HG03159 (cell line): ENCODE results near the gene PIKFYVE.
"Not testable (repeated sequence)": the region's sequence is repeated elsewhere in the genome, so short reads cannot be mapped to it uniquely, and the experiment has no call there.

Source experiments
- ATAC-seq: cut with Tn5 transposase; IDR thresholded peaks from one replicate; pipeline ENCODE4 v1.9.1; 2021; ENCODE audit warnings: mild to moderate bottlenecking, moderate library complexity; ENCODE audit not compliant: unreplicated experiment

PIKFYVE gene

DNA sequence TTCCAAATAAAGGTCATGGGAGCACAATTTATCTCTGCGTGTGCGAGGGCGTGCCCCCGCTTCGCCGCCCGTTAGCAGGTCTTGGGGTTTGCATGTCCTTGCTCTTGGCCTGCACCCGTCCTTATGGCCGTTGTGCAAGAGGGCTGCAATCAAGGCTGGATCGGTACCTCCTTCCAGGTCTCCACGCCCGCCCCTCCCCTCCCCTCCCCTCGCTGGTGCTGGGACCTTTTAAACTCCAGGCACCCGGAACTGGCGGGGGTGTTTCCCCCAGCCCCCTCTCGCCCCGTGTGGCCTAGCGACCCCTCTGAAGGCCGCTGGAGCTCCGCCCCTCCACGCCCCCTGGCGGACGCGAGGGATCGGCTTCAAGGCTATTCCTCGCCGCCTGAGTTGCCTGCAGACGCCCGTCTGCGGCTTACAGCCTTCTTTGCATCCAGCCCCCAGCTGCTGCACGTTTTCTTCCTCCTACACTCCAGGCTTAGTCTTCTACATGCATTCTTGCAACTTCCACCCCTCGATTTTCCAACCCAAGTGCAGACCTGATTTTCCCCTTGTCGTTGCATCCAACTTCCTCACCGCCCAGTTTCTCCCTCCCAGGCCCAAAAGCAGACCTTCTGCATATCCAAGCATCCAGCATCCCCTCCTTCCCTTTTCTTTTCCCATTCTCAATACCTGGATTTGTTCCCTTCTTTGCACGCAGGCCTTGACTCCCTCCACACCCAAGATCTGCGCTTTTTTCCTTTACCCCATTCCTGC is 11.8 kb upstream of the PIKFYVE start:
- peak; percentile 67 for ATAC-seq

DNA sequence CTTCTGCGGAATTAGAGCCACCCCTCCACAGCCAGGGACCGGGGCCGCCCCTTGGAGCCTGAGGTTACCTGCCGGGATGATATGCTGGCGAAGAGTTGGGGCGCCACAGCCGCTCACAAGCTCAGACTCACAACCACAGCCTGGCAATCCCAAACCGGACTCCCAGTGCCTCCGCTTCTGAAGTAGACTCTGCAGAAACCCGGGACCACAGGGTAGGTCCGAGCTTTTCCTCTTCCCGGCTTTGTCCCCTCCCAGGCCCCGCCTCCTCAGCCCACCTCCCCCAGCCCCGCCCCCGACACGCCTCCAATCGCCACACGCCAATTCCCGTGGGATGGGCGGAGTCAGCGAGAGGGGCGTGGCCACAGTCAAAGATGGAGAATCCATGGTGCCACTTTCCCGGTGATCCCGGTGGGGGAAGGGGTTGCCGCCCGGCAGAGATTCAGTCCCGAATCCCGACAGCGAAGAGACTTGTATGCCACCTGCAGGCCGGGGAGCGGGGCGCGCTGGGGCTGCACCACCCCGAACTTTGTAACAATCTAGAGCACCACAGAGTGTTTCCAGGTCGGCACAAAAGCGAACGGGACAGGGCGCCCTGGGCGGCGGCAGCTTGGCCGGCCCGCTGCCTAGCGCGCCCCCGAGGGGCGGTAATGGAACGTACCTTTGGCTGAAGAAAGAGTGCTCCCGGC is 11.0 kb upstream of the PIKFYVE start, which contains the start of gene IDH1:
TSS of gene IDH1 (minus strand) at position 201 of the 686 bp plus-strand sequence. CDS start 3,520 bp downstream, outside the sequence.
- ATAC-seq = peak; percentile 65

DNA sequence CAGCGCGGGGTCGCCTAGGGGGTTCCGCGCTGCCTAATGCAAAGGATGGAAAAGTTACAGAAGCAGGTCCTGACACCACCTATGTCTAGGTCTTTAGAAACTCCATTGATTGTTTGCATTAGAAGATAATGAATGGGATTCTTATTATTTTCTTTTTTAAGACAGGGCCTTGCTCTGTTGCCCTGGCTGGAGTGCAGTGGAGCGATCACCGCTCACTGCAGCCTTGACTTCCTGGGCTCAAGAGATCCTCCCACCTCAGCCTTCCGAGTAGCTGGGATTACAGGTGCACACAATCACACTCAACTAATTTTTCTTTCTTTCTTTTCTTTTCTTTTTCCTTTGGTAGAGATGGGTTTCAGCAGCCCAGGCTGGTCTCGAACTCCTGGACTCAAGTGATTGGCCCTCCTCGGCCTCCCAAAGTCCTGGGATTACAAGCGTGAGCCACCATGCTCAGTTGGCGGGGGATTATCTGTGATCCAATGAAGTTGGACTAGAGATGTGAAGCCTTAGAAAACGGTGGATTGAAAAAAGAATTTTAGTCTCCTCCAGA is 10.4 kb upstream of the PIKFYVE start:
- peak; percentile 6 for ATAC-seq

DNA sequence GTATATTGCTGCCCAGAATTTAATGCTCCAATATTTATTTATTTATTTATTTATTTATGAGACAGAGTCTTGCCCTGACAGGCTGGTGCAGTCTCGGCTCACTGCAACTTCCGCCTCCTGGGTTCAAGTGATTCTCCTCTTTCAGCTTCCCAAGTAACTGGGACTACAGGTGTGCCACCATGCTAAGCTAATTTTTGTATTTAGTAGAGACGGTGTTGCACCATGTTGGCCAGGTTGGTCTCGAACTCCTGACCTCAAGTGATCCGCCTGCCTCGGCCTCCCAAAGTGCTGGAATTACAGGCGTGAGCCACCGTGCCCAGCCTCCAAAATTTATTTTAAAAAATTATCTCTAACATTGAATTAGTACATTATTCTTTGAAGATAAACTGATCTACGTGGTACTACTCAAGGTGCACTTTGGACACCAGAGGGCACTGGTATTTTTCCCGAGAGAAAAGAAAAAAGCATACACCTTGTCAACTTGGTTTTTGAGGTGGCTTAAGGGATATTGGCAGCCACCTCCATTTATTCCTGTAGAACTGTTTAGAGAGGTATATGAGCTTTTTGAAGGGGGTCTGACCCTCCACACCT is 9.8 kb upstream of the PIKFYVE start:
- ATAC-seq = no peak

DNA sequence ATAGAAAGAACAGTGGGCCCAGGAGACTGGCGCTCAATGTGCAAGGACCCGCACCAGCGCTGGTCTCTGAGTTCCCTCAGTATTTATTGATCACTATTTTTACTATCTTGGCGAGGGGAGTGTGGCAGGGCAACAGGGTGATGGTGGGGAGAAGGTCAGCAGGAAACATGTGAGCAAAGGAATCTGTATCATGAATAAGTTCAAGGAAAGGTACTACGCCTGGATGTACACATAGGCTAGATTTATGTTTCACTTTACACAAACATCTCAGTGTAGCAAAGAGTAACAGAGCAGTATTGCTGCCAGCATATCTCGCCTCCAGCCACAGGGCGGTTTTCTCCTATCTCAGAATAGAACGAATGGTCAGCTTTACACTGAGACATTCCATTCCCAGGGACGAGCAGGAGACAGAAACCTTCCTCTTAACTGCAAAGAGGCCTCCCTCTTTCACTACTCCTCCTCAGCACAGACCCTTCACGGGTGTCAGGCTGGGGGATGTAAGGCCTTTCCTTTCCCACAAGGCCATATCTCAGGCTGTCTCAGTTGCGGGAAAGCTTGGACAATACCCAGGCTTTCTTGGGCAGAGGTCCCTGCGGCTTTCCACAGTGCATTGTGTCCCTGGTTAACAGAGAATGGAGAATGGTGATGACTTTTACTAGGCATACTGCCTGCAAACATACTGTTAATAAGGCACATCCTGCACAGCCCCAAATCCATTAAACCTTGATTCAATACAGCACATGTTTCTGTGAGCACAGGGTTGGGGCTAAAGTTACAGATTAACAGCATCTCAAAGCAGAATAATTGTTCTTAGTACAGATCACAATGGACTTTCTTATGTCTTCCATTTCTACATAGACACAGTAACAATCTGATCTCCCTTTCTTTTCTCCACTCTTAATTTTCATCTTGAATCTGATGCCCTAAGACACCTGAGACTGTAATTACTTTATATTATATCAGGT is 8.9 kb upstream of the PIKFYVE start:
- not testable (repeated sequence) for ATAC-seq

DNA sequence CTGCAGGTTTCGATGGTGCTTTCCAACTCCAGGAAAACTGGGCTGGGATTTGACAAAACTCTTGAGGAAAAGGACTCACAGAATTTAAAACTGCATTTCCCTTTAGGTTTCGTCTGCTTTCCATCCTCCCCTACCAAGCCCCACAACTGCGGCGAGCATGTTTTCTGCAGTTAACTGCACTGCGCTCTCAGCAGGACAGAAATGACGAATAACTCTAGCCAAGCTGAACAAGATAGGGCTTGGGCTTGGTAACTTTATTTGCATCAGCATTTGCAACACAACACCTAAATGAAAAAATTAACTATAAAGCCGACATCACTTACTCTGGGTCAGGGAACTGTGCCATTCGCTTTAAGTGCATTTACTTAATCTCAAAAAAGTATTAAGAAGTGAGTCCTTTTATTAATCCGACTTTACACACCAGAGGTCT is 669 bp upstream of the PIKFYVE start:
- ATAC-seq = peak; percentile 53

DNA sequence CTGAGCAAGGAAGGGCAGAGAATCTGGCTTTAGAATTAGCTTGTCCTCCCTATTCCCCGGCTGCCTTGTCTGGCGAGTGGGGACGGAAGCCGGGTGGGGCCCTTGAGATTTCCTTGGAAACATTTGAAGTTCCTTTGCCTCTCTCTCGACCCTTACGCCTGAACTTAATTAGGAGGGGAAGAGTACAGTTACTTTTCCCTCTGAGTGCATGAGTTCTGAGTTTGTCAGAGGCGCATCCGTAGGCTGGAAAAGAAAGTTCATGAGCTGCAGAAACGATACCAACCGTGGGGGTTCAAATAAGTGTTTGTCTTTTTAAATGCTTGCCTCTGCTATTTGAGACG is 468 bp downstream of the PIKFYVE start:
- ATAC-seq = peak; percentile 10

DNA sequence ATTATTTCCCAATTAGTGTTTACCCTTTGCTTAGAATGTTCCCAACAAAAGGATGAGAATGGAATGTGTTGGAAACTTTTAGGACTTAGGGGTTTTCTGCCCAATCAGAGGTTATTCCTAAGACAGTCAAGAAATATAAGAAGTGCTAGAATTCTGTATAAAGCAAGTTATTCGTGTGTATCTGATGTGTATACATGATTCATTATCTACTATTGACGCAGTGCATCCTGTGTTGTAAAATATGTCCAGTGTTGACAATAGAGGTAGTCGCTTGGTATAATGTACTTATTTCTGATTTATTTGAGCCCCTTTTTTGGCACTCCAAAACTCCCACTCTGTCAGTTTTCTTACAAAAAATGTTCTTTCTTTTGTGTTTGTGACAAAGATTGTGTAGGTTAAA is 881 bp downstream of the PIKFYVE start:
- no peak for ATAC-seq

DNA sequence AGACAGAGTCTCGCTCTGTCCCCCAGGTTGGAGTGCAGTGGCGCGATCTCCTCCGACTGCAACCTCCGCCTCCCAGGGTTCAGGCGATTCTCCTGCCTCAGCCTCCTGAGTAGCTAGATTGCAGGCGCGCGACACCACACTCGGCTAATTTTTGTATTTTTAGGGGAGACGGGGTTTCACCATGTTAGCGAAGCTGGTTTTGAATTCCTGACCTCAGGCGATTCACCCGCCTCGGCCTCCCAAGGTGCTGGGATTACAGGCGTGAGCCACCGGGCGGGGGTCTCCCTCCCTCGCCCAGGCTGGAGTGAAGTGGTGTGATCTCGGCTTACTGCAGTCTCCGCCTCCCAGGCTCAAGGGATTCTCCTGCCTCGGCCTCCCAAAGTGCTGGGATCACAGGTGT is 1.5 kb downstream of the PIKFYVE start:
- ATAC-seq = not testable (repeated sequence)

DNA sequence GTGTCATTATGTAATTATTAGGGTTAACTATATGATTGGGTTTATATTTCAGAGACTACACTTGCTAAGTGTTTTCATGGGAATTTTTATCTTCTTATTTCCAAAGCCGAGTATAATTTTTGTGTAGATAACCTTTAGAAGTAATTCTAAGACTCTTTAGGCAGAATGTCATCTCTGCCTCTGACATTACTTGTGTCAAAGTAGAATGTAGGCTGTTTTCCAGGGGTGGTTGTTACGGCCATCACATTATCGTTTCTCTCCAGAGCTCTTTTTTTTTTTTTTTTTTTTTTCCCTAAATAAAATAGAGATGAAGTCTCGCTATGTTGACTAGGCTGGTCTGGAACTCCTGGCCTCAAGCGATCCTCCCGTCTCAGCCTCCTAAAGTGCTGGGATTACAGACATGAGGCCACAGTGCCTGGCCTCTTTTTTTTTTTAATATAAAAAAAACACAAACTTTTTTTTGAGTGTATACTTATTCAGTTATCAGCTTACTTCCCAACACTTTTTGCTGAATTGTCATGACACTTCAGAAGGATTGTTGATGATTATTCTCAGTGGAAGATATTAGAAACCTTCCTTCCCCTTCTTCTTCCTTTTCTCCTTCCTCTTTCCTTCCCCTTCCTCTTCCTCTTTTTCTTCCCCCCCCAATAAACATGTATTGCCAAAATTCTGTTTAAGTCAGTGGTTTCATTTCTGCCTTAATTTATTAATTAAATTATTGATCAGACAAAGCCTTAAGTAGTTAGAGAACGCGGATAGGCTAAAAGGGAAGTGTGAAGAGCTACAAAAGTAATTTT is 2.3 kb downstream of the PIKFYVE start:
- ATAC-seq = no peak

DNA sequence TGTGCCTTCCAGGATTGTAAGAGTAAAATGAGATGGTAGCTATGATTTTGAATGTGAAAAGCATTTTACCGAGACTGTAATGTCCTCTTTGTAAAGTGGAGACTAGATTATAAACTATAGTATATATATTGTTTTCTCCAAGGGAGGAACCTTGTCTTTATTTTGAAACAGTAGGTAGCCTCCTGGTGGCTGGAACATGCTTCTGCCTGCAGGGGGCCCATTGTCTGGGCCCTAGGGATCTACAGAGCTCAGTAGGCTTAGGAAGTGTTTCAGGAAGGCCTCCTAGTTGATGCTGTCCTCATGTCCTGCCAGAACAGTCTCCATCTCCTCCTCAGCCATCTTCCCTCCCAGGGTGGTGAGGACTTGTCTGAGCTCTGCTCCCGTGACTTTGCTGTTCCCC is 3.0 kb downstream of the PIKFYVE start:
- ATAC-seq = no peak

DNA sequence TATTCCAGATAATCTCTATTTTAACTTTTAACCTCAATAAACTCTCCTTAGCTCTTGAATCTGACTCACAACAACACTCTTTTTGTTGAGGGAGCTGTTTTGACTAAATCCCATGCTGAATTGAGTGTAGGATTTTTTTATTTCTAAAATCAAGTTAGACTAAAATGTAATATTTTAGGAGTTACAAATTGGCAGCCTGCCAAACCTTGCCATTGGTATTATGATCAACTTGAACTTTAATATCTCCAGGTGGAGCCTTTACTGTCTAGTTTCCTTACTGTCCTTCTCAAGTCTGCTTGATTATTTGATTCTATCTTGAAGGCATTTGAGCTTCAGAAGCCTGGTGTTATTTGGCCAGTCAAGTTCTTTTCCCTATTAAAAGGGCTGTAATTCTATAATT is 8.7 kb downstream of the PIKFYVE start:
- no peak for ATAC-seq

DNA sequence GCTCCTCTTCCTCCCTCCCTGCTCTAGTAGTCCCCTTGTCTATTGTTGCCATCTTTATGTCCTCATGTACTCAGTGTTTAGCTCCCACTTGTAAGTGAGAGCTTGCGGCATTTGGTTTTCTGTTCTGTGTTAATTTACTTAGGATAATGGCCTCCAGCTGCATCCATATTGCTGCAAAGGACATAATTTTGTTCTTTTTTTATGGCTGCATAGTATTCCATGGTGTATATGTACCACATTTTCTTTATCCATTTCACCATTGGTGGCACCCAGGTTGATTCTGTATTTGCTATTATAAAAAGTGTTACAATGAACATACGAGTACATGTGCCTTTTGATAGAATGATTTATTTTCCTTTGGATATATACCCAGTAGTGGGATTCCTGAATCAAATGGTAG is 12.5 kb downstream of the PIKFYVE start:
- ATAC-seq = no peak

DNA sequence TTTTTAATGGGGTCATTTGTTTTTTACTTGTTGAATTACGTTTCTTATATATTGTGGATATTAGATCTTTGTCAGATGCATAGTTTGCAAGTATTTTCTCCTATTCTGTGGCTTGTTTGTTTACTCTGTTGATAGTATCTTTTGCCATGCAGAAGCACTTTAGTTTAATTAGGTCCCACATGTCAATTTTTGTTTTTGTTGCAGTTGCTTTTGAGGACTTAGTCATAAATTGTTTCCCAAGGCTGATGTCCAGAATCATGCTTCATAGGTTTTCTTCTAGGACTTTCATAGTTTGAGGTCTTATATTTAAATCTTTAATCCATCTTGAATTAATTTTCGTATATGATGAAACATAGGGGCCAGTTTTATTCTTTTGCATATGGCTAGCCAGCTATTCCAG is 13.2 kb downstream of the PIKFYVE start:
- no peak for ATAC-seq

DNA sequence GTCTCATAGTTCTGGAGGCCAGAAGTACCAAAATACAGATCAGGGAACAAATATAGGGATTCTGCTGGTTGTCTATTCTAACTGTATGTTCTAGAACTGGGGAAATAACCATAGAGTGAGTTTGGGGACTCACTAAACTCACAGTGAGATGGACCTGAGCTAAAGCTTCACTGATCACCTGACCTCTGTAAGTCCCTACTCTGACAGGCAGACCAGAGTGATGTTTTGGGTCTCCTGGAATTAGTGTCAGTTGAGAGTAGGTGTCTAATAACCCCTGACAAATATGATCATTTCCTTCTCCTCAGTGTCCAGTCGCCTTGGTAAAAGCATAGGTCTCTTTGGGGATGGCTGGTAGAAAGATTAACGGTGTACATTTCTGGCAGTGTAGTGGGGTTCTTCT is 14.2 kb downstream of the PIKFYVE start:
- ATAC-seq = no peak

DNA sequence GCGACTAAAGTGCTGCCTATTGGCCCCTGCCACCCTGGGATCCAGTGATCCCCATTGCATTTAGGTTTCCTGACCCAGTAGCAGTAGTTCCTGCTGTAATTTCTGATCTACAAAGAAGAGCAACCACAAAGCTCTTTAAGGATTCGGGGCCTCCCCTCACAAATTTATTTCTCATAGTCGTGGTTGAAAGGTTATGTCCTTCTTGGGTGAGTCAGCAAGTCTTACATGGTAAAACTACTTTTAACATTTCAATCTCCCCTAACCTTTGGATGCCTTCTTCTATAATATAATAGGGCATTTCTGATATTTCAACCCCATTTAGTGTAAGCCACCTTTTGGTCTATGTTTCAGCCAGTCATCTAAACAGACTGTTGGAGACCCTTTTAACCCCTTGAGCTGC is 14.9 kb downstream of the PIKFYVE start:
- no peak for ATAC-seq

DNA sequence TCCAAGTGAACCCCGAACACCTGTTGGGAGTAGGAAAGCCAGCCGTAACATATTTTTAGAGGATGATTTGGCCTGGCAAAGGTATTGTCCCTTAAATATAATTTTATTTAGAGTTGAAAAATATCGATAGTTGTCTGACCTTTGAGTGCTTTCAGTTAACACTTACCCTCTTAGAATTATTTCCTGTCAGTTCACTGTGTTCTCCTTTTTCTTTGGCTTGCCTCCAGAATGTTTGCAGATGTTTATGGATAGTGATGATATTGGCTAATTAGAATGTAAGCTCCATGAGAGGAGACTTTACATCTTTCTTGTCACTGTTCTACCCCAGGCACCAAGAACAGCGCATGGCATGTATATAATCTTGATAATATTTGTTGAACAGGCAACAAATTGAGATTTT is 19.8 kb downstream of the PIKFYVE start:
- ATAC-seq = no peak

DNA sequence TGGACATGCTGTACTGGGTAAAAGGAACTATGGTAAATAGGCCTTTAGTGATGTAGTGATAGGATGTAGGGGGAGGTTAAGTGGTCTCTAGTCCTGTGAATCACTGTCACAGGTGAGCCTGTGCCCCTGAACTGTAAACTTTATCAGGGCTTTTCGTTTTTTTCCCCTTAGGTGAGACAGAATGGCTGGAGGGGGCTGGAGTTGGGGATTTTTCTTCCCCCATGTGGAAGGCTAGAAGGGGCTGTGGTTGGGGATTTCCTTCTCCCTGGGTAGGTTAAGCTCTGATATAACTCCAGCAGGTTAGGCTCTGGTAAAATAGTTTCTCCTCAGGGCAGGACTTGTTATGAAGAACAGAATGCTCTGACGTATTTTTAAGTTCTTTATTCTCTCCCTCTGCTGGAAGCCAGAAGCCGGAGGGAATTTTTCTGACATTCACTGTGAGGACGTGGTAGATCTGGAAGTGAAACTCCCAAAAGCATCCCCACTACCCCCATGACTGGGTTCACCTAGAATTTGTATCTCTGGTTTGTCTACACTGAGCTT is 28.5 kb downstream of the PIKFYVE start:
- no peak for ATAC-seq

DNA sequence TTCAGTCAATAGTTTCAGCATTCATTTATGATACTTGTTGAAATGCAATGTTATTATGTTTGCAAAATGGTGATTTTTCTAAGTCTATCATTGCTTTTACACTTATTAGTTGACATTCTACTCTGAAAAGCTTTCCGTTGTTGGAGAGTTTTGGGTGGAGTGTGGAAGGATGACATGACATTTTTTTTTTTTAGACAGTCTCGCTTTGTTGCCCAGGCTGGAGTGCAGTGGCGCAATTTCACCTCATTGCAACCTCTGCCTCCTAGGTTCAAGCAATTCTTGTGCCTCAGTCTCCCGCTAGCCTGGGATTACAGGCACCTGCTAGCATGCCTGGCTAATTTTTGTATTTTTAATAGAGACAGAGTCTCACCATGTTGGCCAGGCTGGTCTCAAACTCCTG is 29.8 kb downstream of the PIKFYVE start:
- ATAC-seq = no peak

DNA sequence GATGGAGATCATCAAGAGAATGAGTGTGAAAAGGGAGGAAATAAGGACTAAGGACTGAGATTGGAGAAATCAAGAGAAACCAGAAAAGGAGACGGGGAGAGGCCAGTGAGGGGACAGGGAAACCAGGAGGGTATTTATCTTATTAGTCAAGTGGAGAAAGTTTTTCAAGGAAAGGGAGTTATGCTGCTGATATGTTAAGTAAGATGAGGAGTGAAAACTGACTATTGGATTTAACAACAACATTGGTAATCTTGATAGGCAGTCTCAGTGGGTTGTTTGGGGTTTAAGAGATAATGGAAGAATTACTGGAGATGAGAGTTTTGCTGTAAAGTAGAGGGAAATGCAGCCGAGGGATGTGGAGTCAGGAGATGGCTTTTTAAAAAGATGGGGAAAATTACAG is 30.6 kb downstream of the PIKFYVE start:
- ATAC-seq = no peak
